Measurements from ENCODE around the gene ARHGAP24. TPM values are rescaled to one million over a fixed set of nuclear protein-coding genes. Genes with fewer than 3 reads are reported as not detected.
A peak's percentile ranks its signal among the peaks of the same experiment; 100 is the strongest.
"Not testable (repeated sequence)": the region's sequence is repeated elsewhere in the genome, so short reads cannot be mapped to it uniquely, and the experiment has no call there.

The ARHGAP24 gene
- total and polyA plus RNA-seq, 2 donors (not counting 1 experiment from before 2014, with no cell fraction given) = 15.9 to 40.5 TPM

- Histone ChIP-seq H2AFZ (ENCODE audit: low read length) (no peak overlapping the region), H3K9me3 (ENCODE audit: control insufficient read depth, insufficient read depth, low read depth, low read length) (no peaks in the 10 kb centered on the region), H3K36me3 (ENCODE audit: control insufficient read depth, insufficient read depth, low read length) (no peaks in the 10 kb centered on the region), H3K27ac (ENCODE audit: insufficient read depth, low read length) (no peak overlapping the region), H3K4me3 (replicated peaks in 1 of 4; ENCODE audit: control extremely low read depth in 1 of 4, insufficient read depth in 1 of 4, low read depth in 3 of 4, low read length in 4 of 4) (no peak overlapping the region), H3K27me3 (ENCODE audit: control insufficient read depth, insufficient read depth, low read length) (no peaks in the 10 kb centered on the region), H3K4me1 (ENCODE audit: control insufficient read depth, extremely low read depth, insufficient read depth, low read length) (no peaks in the 10 kb centered on the region), H4K20me1 (ENCODE audit: control insufficient read depth, extremely low read depth, insufficient read depth, low read length) (no peaks in the 10 kb centered on the region), H3K79me2 (ENCODE audit: control insufficient read depth, insufficient read depth, low read length) (no peaks in the 10 kb centered on the region), H3K9ac (ENCODE audit: insufficient read depth, low read length) (no peak overlapping the region), H3K4me2 (ENCODE audit: extremely low read depth, insufficient read depth, low read length) (no peak overlapping the region)
- TF ChIP-seq CTCF (conservative IDR thresholded peaks at IDR 0.05 in 1 of 2, IDR thresholded peaks at IDR 0.05 in 1 of 2; ENCODE audit: low read depth in 1 of 2, low read length in 2 of 2) = peak in 1 of 2 donors; percentile 4
- no peak for TF ChIP-seq EZH2 (IDR thresholded peaks at IDR 0.05; ENCODE audit: low read length, missing control alignments)
- no peak for DNase-seq (ENCODE audit: low read depth in 2 of 2)
Observed at GRCh38 chr4:85658766-85659439, 184.0 kb downstream of the ARHGAP24 start.

- Histone ChIP-seq H3K27me3 (ENCODE audit: control insufficient read depth, insufficient read depth, low read length) (no peaks in the 10 kb centered on the region), H4K20me1 (ENCODE audit: control insufficient read depth, extremely low read depth, insufficient read depth, low read length) (no peaks in the 10 kb centered on the region), H3K4me2 (ENCODE audit: extremely low read depth, insufficient read depth, low read length) (no peak overlapping the region), H3K27ac (ENCODE audit: insufficient read depth, low read length) (no peak overlapping the region), H3K79me2 (ENCODE audit: control insufficient read depth, insufficient read depth, low read length) (no peaks in the 10 kb centered on the region), H2AFZ (ENCODE audit: low read length) (no peak overlapping the region), H3K4me3 (replicated peaks in 1 of 4; ENCODE audit: control extremely low read depth in 1 of 4, insufficient read depth in 1 of 4, low read depth in 3 of 4, low read length in 4 of 4) (no peak overlapping the region), H3K9ac (ENCODE audit: insufficient read depth, low read length) (no peak overlapping the region), H3K4me1 (ENCODE audit: control insufficient read depth, extremely low read depth, insufficient read depth, low read length) (no peaks in the 10 kb centered on the region), H3K9me3 (ENCODE audit: control insufficient read depth, insufficient read depth, low read depth, low read length) (no peaks in the 10 kb centered on the region), H3K36me3 (ENCODE audit: control insufficient read depth, insufficient read depth, low read length) (no peaks in the 10 kb centered on the region)
- no peak for DNase-seq (ENCODE audit: low read depth in 2 of 2)
- TF ChIP-seq CTCF (conservative IDR thresholded peaks at IDR 0.05 in 1 of 2, IDR thresholded peaks at IDR 0.05 in 1 of 2; ENCODE audit: low read depth in 1 of 2, low read length in 2 of 2) = no peak
- TF ChIP-seq EZH2 (IDR thresholded peaks at IDR 0.05; ENCODE audit: low read length, missing control alignments) = no peak
Observed at GRCh38 chr4:85659610-85660218, 184.8 kb downstream of the ARHGAP24 start.

GRCh38 chr4:85666625-85667024 is 191.7 kb downstream of the ARHGAP24 start:
- H4K20me1 ChIP-seq (ENCODE audit: control insufficient read depth, extremely low read depth, insufficient read depth, low read length); H3K4me1 ChIP-seq (ENCODE audit: control insufficient read depth, extremely low read depth, insufficient read depth, low read length); H3K36me3 ChIP-seq (ENCODE audit: control insufficient read depth, insufficient read depth, low read length); H3K9me3 ChIP-seq (ENCODE audit: control insufficient read depth, insufficient read depth, low read depth, low read length); H3K79me2 ChIP-seq (ENCODE audit: control insufficient read depth, insufficient read depth, low read length); H3K4me2 ChIP-seq (ENCODE audit: extremely low read depth, insufficient read depth, low read length); H3K9ac ChIP-seq (ENCODE audit: insufficient read depth, low read length); H3K4me3 ChIP-seq (replicated peaks in 1 of 4; ENCODE audit: control extremely low read depth in 1 of 4, insufficient read depth in 1 of 4, low read depth in 3 of 4, low read length in 4 of 4); H2AFZ ChIP-seq (ENCODE audit: low read length); H3K27ac ChIP-seq (ENCODE audit: insufficient read depth, low read length); DNase-seq (ENCODE audit: low read depth in 2 of 2); H3K27me3 ChIP-seq (ENCODE audit: control insufficient read depth, insufficient read depth, low read length): not testable (repeated sequence)
